Transverse colon (tissue), 3 donors: ENCODE data around the gene ZNF438.

Experiments used
- CTCF ChIP-seq, 5 experiments: fragments of 200-600 bp in 3 of 5; fragments of 450-650 bp in 2 of 5; sonication (generic) in 3 of 5; IDR thresholded peaks; 1 replicate in 2 of 5; 2 replicates in 3 of 5; pipeline ENCODE4 v1.5.1; 2016 to 2017; ENCODE audit warnings: antibody characterized with exemption in 5 of 5, inconsistent platforms in 3 of 5, mild to moderate bottlenecking in 2 of 5, moderate library complexity in 1 of 5
- EP300 ChIP-seq: sonication (generic); formaldehyde crosslinking; IDR thresholded peaks from one replicate; pipeline ENCODE4 v1.6.1; 2017; ENCODE audit warnings: antibody characterized with exemption, low read depth
- POLR2A ChIP-seq: fragments of 450-650 bp; IDR thresholded peaks from one replicate; pipeline ENCODE4 v1.6.1; 2016; ENCODE audit warnings: antibody characterized with exemption, mild to moderate bottlenecking, moderate library complexity

GRCh38 chr10:30959836-30960210 is 71.8 kb downstream of the ZNF438 start:
- TF ChIP-seq CTCF (IDR thresholded peaks at IDR 0.05) (no peak), POLR2A (no peak), EP300 (no peak)
